KMS-11 (cell line): ENCODE measurements around the gene DECR2.

Experiments
- H2AFZ ChIP-seq: fragments of 200-600 bp; sonication (generic); 2 replicates; pipeline ENCODE4 v1.6.1; 2016; ENCODE audit warnings: antibody characterized with exemption, mixed run types, low read depth
- H3K27ac ChIP-seq: fragments of 200-600 bp; sonication (generic); 2 replicates; pipeline ENCODE4 v1.6.1; 2016; ENCODE audit warnings: mild to moderate bottlenecking, mixed run types
- H3K27me3 ChIP-seq: fragments of 200-600 bp; sonication (generic); 2 replicates; pipeline ENCODE4 v1.6.1; 2017; ENCODE audit warnings: mild to moderate bottlenecking, low read depth, mixed run types, moderate library complexity; ENCODE audit not compliant: insufficient read depth
- H3K36me3 ChIP-seq: fragments of 200-600 bp; sonication (generic); 2 replicates; pipeline ENCODE4 v1.6.1; 2017; ENCODE audit warnings: mild to moderate bottlenecking, mixed run types; ENCODE audit not compliant: insufficient read depth
- H3K4me1 ChIP-seq: fragments of 200-600 bp; sonication (generic); 2 replicates; pipeline ENCODE4 v1.6.1; 2016; ENCODE audit warnings: mild to moderate bottlenecking, low read depth, mixed run types; ENCODE audit not compliant: poor library complexity, severe bottlenecking
- H3K4me2 ChIP-seq: fragments of 200-600 bp; sonication (generic); 2 replicates; pipeline ENCODE4 v1.7.0; 2016; ENCODE audit warnings: mild to moderate bottlenecking, mixed run types
- H3K4me3 ChIP-seq: fragments of 200-600 bp; sonication (generic); IDR thresholded peaks from 2 replicates; pipeline ENCODE4 v1.6.1; 2017; ENCODE audit warnings: low read depth, low read length, mixed read lengths; ENCODE audit not compliant: insufficient read depth
- H3K79me2 ChIP-seq: fragments of 200-600 bp; sonication (generic); 2 replicates; pipeline ENCODE4 v1.6.1; 2016; ENCODE audit warnings: low read depth, mixed run types; ENCODE audit not compliant: insufficient read depth
- H3K9ac ChIP-seq: fragments of 200-600 bp; sonication (generic); 2 replicates; pipeline ENCODE4 v1.6.1; 2016; ENCODE audit warnings: mild to moderate bottlenecking, mixed run types
- H4K20me1 ChIP-seq: fragments of 200-600 bp; sonication (generic); 2 replicates; pipeline ENCODE4 v1.6.1; 2016; ENCODE audit warnings: mild to moderate bottlenecking, mixed run types; ENCODE audit not compliant: insufficient read depth
- CTCF ChIP-seq: fragments of 200-600 bp; sonication (generic); conservative IDR thresholded peaks from 2 replicates; pipeline ENCODE4 v1.6.1; 2017; ENCODE audit warnings: low read depth, mild to moderate bottlenecking, antibody characterized with exemption, low read length, moderate library complexity, mixed read lengths

The DECR2 gene

GRCh38 chr16:455453-455852, 53.8 kb downstream of the DECR2 start:
- H3K4me1 ChIP-seq = peaks cover 10% of the 10 kb centered on the region
- no peak overlapping the region for H2AFZ ChIP-seq
- no peaks in the 10 kb centered on the region for H3K27me3 ChIP-seq
- H3K4me2 ChIP-seq = no peak overlapping the region
- no peaks in the 10 kb centered on the region for H3K79me2 ChIP-seq
- no peak overlapping the region for H3K27ac ChIP-seq
- H3K4me3 ChIP-seq = no peak overlapping the region
- no peaks in the 10 kb centered on the region for H3K36me3 ChIP-seq
- no peak overlapping the region for H3K9ac ChIP-seq
- H4K20me1 ChIP-seq = no peaks in the 10 kb centered on the region
- TF ChIP-seq CTCF = no peak

GRCh38 chr16:456891-457483, 55.3 kb downstream of the DECR2 start:
- Histone ChIP-seq H4K20me1 (no peaks in the 10 kb centered on the region), H3K27me3 (no peaks in the 10 kb centered on the region), H3K4me3 (no peak overlapping the region), H3K36me3 (no peaks in the 10 kb centered on the region), H3K4me2 (no peak overlapping the region), H3K4me1 (peaks cover 10% of the 10 kb centered on the region), H2AFZ (no peak overlapping the region), H3K27ac (no peak overlapping the region), H3K9ac (no peak overlapping the region), H3K79me2 (no peaks in the 10 kb centered on the region)
- no peak for TF ChIP-seq CTCF

GRCh38 chr16:457732-458400, 56.2 kb downstream of the DECR2 start:
- Histone ChIP-seq H3K4me1 (peaks cover 10% of the 10 kb centered on the region), H2AFZ (no peak overlapping the region), H3K27ac (no peak overlapping the region), H3K36me3 (no peaks in the 10 kb centered on the region), H3K79me2 (no peaks in the 10 kb centered on the region), H3K27me3 (no peaks in the 10 kb centered on the region), H3K4me3 (no peak overlapping the region), H3K4me2 (no peak overlapping the region), H4K20me1 (no peaks in the 10 kb centered on the region), H3K9ac (no peak overlapping the region)
- TF ChIP-seq CTCF = no peak

- Histone ChIP-seq H2AFZ (no peak overlapping the region), H3K9ac (no peak overlapping the region), H3K36me3 (no peaks in the 10 kb centered on the region), H3K4me2 (no peak overlapping the region), H3K27me3 (no peaks in the 10 kb centered on the region), H3K27ac (no peak overlapping the region), H3K4me1 (no peaks in the 10 kb centered on the region), H3K79me2 (no peaks in the 10 kb centered on the region), H3K4me3 (no peak overlapping the region), H4K20me1 (no peaks in the 10 kb centered on the region)
- no peak for TF ChIP-seq CTCF
Measured at GRCh38 chr16:459761-460160, 58.1 kb downstream of the DECR2 start.
